ENCODE measurements around the gene KCNK3.

DNA sequence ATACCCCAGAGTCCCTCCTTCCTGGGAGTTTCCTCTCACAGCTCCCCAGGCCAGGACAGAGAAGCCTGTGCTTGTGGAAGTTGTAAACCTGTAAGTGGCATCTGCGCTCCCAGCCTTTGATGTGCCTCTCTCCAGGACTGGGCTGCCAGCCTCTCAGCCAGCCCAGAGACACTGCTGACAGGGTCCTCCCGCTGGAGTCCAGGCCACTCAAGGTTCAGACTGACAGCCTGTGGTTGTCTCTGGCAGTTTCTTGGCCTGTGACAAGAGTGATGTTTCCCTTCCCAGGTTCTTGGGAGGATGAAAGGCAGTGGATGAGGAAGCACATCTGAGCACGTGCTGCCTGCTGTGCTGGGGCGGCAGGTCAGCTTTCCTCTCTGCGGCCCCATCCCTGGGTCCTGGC, 74.6 kb downstream of the KCNK3 start:
- TF ChIP-seq, protein P1, sequence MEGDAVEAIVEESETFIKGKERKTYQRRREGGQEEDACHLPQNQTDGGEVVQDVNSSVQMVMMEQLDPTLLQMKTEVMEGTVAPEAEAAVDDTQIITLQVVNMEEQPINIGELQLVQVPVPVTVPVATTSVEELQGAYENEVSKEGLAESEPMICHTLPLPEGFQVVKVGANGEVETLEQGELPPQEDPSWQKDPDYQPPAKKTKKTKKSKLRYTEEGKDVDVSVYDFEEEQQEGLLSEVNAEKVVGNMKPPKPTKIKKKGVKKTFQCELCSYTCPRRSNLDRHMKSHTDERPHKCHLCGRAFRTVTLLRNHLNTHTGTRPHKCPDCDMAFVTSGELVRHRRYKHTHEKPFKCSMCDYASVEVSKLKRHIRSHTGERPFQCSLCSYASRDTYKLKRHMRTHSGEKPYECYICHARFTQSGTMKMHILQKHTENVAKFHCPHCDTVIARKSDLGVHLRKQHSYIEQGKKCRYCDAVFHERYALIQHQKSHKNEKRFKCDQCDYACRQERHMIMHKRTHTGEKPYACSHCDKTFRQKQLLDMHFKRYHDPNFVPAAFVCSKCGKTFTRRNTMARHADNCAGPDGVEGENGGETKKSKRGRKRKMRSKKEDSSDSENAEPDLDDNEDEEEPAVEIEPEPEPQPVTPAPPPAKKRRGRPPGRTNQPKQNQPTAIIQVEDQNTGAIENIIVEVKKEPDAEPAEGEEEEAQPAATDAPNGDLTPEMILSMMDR (IDR thresholded peaks at IDR 0.05) = no peak
- TF ChIP-seq TCF7L2 (IDR thresholded peaks at IDR 0.05; ENCODE audit: low read depth, low read length) (peak; percentile 82), POLR2AphosphoS5 (IDR thresholded peaks at IDR 0.05; ENCODE audit: low read depth, low read length) (no peak), SIN3A (IDR thresholded peaks at IDR 0.05; ENCODE audit: borderline replicate concordance, insufficient read depth, low read depth, low read length) (no peak)
- TF ChIP-seq, protein P2, sequence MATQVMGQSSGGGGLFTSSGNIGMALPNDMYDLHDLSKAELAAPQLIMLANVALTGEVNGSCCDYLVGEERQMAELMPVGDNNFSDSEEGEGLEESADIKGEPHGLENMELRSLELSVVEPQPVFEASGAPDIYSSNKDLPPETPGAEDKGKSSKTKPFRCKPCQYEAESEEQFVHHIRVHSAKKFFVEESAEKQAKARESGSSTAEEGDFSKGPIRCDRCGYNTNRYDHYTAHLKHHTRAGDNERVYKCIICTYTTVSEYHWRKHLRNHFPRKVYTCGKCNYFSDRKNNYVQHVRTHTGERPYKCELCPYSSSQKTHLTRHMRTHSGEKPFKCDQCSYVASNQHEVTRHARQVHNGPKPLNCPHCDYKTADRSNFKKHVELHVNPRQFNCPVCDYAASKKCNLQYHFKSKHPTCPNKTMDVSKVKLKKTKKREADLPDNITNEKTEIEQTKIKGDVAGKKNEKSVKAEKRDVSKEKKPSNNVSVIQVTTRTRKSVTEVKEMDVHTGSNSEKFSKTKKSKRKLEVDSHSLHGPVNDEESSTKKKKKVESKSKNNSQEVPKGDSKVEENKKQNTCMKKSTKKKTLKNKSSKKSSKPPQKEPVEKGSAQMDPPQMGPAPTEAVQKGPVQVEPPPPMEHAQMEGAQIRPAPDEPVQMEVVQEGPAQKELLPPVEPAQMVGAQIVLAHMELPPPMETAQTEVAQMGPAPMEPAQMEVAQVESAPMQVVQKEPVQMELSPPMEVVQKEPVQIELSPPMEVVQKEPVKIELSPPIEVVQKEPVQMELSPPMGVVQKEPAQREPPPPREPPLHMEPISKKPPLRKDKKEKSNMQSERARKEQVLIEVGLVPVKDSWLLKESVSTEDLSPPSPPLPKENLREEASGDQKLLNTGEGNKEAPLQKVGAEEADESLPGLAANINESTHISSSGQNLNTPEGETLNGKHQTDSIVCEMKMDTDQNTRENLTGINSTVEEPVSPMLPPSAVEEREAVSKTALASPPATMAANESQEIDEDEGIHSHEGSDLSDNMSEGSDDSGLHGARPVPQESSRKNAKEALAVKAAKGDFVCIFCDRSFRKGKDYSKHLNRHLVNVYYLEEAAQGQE (IDR thresholded peaks at IDR 0.05; ENCODE audit: insufficient read depth in 1 of 2, low read depth in 2 of 2, low read length in 1 of 2) = no peak
